ENCODE data around the gene CNTNAP4. TPM values are rescaled to one million over a fixed set of nuclear protein-coding genes. Genes with fewer than 3 reads are reported as not detected.
A peak's percentile ranks its signal among the peaks of the same experiment; 100 is the strongest.

CNTNAP4 gene
- total RNA-seq, 1 experiment from 2014 or later = not detected

GRCh38 chr16:76579277-76579922 lies 302.2 kb downstream of the CNTNAP4 start:
- peak; percentile 3 for DNase-seq (ENCODE audit: low read depth)

GRCh38 chr16:76583466-76583865 lies 306.3 kb downstream of the CNTNAP4 start:
- no peak for DNase-seq (ENCODE audit: low read depth)

DNA sequence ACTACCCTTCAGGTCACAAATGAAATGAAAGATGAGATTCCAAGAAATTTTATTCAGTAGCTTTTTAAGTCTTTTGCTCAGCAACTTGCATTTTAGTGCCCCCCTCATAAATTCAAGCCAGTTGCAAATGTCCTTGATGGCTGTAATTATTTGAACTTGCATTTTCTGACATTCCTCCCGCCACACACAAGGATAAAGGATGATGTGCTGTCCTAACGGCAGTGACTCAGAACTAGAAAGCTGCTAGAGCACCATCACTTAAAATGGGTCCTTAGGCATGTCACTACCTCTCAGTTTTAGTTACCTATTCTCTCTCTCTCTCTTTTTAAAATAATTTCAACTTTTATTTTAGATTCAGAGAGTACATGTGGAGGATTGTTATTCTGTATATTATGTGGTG lies 306.7 kb downstream of the CNTNAP4 start:
- DNase-seq (ENCODE audit: low read depth) = no peak

- no peak for DNase-seq (ENCODE audit: low read depth)
Observed at GRCh38 chr16:76598498-76598897, 321.3 kb downstream of the CNTNAP4 start.

GRCh38 chr16:76607317-76607716 lies 330.1 kb downstream of the CNTNAP4 start:
- DNase-seq (ENCODE audit: low read depth) = no peak
